ENCODE data around the gene CTNNA3.

- TF ChIP-seq, protein P1, sequence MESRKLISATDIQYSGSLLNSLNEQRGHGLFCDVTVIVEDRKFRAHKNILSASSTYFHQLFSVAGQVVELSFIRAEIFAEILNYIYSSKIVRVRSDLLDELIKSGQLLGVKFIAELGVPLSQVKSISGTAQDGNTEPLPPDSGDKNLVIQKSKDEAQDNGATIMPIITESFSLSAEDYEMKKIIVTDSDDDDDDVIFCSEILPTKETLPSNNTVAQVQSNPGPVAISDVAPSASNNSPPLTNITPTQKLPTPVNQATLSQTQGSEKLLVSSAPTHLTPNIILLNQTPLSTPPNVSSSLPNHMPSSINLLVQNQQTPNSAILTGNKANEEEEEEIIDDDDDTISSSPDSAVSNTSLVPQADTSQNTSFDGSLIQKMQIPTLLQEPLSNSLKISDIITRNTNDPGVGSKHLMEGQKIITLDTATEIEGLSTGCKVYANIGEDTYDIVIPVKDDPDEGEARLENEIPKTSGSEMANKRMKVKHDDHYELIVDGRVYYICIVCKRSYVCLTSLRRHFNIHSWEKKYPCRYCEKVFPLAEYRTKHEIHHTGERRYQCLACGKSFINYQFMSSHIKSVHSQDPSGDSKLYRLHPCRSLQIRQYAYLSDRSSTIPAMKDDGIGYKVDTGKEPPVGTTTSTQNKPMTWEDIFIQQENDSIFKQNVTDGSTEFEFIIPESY (IDR thresholded peaks at IDR 0.05), result no peak
- no peak for TF ChIP-seq EGR1 (IDR thresholded peaks at IDR 0.05; ENCODE audit: low read depth in 2 of 2)
- TF ChIP-seq, protein P2, sequence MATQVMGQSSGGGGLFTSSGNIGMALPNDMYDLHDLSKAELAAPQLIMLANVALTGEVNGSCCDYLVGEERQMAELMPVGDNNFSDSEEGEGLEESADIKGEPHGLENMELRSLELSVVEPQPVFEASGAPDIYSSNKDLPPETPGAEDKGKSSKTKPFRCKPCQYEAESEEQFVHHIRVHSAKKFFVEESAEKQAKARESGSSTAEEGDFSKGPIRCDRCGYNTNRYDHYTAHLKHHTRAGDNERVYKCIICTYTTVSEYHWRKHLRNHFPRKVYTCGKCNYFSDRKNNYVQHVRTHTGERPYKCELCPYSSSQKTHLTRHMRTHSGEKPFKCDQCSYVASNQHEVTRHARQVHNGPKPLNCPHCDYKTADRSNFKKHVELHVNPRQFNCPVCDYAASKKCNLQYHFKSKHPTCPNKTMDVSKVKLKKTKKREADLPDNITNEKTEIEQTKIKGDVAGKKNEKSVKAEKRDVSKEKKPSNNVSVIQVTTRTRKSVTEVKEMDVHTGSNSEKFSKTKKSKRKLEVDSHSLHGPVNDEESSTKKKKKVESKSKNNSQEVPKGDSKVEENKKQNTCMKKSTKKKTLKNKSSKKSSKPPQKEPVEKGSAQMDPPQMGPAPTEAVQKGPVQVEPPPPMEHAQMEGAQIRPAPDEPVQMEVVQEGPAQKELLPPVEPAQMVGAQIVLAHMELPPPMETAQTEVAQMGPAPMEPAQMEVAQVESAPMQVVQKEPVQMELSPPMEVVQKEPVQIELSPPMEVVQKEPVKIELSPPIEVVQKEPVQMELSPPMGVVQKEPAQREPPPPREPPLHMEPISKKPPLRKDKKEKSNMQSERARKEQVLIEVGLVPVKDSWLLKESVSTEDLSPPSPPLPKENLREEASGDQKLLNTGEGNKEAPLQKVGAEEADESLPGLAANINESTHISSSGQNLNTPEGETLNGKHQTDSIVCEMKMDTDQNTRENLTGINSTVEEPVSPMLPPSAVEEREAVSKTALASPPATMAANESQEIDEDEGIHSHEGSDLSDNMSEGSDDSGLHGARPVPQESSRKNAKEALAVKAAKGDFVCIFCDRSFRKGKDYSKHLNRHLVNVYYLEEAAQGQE (IDR thresholded peaks at IDR 0.05), result no peak
- TF ChIP-seq, protein P3, sequence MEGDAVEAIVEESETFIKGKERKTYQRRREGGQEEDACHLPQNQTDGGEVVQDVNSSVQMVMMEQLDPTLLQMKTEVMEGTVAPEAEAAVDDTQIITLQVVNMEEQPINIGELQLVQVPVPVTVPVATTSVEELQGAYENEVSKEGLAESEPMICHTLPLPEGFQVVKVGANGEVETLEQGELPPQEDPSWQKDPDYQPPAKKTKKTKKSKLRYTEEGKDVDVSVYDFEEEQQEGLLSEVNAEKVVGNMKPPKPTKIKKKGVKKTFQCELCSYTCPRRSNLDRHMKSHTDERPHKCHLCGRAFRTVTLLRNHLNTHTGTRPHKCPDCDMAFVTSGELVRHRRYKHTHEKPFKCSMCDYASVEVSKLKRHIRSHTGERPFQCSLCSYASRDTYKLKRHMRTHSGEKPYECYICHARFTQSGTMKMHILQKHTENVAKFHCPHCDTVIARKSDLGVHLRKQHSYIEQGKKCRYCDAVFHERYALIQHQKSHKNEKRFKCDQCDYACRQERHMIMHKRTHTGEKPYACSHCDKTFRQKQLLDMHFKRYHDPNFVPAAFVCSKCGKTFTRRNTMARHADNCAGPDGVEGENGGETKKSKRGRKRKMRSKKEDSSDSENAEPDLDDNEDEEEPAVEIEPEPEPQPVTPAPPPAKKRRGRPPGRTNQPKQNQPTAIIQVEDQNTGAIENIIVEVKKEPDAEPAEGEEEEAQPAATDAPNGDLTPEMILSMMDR (IDR thresholded peaks at IDR 0.05; ENCODE audit: low read depth, low read length, missing input control), result no peak
- no peak for TF ChIP-seq MAX (IDR thresholded peaks at IDR 0.05)
- no peak for TF ChIP-seq RAD21 (IDR thresholded peaks at IDR 0.05)
- no peak for TF ChIP-seq TAF1 (conservative IDR thresholded peaks at IDR 0.05)
- no peak for TF ChIP-seq FOXA1 (IDR thresholded peaks at IDR 0.05)
Measured at GRCh38 chr10:67280405-67280804, 415.6 kb downstream of the CTNNA3 start.
